Epithelial cell of esophagus (primary cell): ENCODE measurements around the gene ZNF211.

Experiments
- DNase-seq: peaks from one replicate; pipeline ENCODE4 v3.0.0; 2010; ENCODE audit warnings: low read depth
- H3K4me3 ChIP-seq: 2 replicates; pipeline ENCODE4 v1.5.1; 2011; ENCODE audit warnings: mild to moderate bottlenecking, low read length, control low read depth
- TF ChIP-seq, protein P1 (sequence below): IDR thresholded peaks from 2 replicates; pipeline ENCODE4 v1.5.1; 2011; ENCODE audit warnings: low read depth, mild to moderate bottlenecking, low read length, control low read depth, inconsistent platforms; ENCODE audit not compliant: insufficient read depth; ENCODE audit errors: missing control alignments

The ZNF211 gene

DNA sequence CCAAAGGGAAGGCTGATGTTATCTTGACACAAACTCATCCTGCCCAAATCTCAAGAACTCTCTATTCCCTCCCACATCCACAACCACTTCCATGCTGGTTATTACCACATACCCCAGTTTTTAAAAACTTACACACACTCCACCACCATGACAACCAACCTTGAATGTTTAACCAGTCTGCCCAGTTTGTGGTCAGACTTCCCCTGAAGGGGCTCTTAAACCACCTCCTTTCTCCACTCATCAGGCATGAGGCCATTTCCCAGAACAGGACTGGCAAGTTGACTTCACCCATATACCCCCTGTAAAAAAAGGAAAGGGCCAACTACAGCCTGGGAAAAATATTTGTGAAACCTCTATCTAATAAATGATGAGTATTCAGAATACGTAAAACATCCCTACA lies 23.4 kb downstream of the ZNF211 start:
- DNase-seq = peak; percentile 57
- H3K4me3 ChIP-seq = no peak overlapping the region
- TF ChIP-seq, protein P1, sequence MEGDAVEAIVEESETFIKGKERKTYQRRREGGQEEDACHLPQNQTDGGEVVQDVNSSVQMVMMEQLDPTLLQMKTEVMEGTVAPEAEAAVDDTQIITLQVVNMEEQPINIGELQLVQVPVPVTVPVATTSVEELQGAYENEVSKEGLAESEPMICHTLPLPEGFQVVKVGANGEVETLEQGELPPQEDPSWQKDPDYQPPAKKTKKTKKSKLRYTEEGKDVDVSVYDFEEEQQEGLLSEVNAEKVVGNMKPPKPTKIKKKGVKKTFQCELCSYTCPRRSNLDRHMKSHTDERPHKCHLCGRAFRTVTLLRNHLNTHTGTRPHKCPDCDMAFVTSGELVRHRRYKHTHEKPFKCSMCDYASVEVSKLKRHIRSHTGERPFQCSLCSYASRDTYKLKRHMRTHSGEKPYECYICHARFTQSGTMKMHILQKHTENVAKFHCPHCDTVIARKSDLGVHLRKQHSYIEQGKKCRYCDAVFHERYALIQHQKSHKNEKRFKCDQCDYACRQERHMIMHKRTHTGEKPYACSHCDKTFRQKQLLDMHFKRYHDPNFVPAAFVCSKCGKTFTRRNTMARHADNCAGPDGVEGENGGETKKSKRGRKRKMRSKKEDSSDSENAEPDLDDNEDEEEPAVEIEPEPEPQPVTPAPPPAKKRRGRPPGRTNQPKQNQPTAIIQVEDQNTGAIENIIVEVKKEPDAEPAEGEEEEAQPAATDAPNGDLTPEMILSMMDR = no peak

DNA sequence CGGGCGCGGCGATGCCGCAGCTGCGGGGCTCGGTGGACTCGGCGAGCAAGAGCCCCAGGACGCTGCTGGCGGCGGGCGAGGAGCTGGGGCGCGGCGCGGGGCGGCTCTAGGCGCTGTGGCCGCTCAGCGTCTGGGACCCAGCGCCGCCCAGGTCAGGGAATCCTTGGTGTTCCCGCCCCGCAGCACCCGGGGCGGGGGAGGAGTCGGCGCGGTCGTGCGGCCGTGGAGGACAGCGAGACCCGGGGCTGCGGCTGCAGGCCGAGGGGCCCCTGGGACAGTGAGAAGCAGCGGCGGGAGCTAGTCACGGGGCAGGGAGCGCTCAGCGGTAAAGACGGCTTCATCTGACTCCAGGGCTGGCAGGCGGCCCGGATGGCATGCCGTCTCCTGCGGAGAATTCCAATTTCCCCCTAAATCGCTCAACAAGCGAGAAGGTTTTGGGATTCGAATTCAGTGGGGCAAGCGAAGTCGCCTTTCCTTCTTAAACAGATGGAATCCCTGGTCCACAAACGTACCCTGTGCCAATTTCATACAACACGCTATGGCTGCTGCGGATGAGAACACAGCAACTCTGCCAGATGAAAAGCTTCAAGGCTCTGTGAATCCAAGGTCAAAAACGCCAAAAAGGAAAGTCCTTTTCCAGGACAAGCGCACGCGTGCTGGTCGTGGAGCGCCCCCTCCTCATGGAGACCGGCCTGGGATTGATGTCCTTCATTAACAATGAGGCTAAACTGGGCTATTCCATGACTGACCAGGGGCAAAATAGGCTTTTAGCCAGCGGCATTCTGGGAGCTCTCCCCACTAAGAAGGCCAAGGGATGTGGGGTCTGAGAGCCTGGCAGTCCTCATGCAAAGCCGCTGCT lies 31.5 kb downstream of the ZNF211 start:
- DNase-seq = peak; percentile 35
- TF ChIP-seq, protein P1 = no peak
- H3K4me3 ChIP-seq = peak overlapping the region; percentile 42

DNA sequence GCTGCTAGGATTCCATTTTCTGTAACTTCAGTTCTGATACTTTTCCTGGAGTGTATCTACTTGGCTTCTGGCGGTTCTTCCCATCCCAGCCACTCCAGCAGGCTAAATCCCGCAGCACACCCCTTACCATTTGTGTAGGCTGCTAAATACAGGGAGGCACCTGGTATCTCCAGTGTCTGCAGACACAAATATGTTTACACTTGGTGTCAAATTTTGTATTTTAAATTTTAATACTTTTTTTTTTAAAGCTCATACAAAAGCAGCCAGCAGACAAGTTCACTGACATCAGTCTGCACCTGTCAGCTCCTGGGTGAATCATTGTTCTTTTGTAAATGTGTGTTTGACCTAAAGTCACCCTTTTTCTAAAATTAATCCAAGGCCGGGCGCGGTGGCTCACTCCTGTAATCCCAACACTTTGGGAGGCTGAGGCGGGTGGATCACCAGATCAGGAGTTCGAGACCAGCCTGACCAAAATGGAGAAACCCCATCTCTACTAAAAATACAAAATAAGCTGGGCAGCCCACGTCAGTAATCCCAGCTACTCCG lies 32.4 kb downstream of the ZNF211 start:
- no peak for DNase-seq
- no peak overlapping the region for H3K4me3 ChIP-seq
- TF ChIP-seq, protein P1 = no peak

DNA sequence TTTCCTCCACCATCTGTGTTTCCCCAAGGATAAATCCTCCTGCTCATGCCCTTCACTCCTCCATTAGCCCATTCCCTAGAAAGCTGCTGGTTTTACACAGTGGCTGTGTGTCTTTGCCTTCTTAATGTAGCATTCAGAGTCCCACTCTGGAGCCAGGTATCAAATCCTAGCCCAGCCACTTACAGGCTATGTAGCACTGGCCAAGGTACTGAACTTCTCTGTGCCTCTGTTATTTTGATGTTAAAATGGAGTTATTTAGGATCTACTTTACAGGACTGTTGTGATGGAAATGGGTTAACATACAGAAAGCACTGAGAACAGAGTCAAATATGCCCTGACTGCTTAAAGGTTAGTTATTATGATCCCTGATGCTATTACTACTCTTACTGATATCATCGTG lies 34.3 kb downstream of the ZNF211 start:
- no peak for DNase-seq
- TF ChIP-seq, protein P1 = no peak
- no peak overlapping the region for H3K4me3 ChIP-seq

DNA sequence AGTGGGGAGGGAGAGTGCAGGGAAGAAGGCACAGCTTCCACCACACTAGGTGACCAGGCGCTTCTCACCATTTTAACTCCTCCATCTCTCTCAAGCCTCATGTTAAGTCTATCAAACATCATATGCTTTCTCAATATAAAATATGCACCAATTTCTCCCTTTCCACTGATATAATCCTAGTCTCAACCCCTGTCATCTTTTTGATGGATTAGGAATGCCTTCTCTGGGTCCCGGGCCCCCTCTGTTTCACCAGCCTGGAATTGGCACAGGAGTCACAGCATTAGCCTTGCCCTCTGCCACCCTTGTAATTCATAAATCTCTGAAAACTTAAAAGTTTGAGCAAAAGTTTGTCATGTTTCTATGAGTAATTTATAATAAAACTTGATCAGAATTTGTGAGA lies 35.7 kb downstream of the ZNF211 start, which contains the start of gene ZSCAN4:
Gene ZSCAN4 (plus strand): TSS at position 301 of the 400 bp plus-strand sequence. CDS start 7,211 bp downstream, outside the sequence.
- TF ChIP-seq, protein P1 = no peak
- no peak within 1 kb of the TSS for H3K4me3 ChIP-seq
- no peak for DNase-seq

DNA sequence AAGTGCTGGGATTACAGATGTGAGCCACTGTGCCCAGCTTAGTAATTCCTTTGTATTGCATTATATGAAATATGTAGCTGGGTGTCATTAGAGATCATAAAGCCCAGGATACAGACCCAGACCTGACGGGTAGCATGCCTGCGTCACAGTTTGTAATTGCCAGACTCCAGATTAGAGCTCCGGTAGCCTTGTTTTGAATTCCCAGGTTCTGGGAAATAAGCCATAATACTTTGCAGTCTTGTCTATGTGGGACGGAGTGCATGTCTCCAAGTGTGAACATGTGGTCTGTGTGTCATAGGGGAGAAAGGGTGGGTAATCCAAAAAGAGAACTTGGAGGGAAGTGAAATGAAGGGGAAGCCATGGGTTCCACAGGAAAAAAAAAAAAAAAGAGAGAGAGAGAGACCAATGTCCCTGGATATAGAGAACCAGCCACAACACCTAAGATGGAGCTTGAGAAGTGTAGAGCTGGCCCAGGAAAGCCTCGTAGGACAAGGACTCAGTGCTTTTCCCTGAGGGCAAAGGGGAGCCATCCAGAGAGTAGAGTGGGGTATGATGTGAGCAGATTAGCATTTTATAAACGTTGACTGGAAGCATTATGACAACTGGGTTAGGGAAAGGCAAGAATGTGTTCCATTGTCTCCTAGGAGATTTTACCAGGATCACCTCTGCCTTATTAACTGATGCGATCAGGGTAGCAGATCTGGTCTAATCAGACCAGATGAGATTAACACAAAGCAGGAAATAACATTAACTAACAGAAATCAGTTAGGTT lies 38.3 kb downstream of the ZNF211 start:
- no peak for DNase-seq
- H3K4me3 ChIP-seq = no peak overlapping the region
- TF ChIP-seq, protein P1 = no peak
